Measurements from ENCODE around the gene SLC10A7. TPM values are rescaled to one million over a fixed set of nuclear protein-coding genes. Genes with fewer than 3 reads are reported as not detected.

Gene SLC10A7
- total RNA-seq, 1 experiment from 2014 or later, result 37.1 TPM

DNA sequence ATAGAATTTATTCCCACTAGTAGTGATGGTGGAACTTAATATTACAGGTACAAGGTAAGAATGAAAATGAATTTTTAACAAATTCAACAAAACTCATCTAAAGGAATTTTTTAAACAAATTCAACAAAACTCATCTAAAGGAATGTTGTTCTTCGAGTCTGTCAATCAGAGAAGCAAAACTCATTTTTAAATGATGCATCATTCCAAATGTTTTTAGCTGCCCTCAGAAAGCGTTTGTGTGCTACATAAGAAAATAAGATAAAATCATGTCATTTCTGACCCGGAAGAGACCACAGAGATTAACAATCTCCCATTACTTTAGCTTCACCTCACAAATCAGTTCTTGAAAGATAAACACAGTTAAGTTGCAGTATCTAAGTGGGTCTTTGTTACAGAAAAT is 178.0 kb downstream of the SLC10A7 start:
- DNase-seq (ENCODE audit: low spot score), result no peak
- Histone ChIP-seq H3K36me3 (ENCODE audit: insufficient read depth, low read length, poor library complexity, severe bottlenecking) (no peaks in the 10 kb centered on the region), H3K9me3 (ENCODE audit: low read depth, low read length, poor library complexity, severe bottlenecking) (no peaks in the 10 kb centered on the region), H3K4me3 (ENCODE audit: low read depth, low read length, poor library complexity, severe bottlenecking) (no peak overlapping the region), H3K27ac (ENCODE audit: low read depth, low read length, poor library complexity, severe bottlenecking) (peak overlapping the region; percentile 71), H3K4me1 (ENCODE audit: insufficient read depth, low read length, poor library complexity, severe bottlenecking) (peaks cover 83% of the 10 kb centered on the region), H3K27me3 (replicated peaks; ENCODE audit: insufficient read depth, low read depth, low read length, poor library complexity) (no peaks in the 10 kb centered on the region)
- CTCF ChIA-PET, result no interaction called here
- TF ChIP-seq, protein P1, sequence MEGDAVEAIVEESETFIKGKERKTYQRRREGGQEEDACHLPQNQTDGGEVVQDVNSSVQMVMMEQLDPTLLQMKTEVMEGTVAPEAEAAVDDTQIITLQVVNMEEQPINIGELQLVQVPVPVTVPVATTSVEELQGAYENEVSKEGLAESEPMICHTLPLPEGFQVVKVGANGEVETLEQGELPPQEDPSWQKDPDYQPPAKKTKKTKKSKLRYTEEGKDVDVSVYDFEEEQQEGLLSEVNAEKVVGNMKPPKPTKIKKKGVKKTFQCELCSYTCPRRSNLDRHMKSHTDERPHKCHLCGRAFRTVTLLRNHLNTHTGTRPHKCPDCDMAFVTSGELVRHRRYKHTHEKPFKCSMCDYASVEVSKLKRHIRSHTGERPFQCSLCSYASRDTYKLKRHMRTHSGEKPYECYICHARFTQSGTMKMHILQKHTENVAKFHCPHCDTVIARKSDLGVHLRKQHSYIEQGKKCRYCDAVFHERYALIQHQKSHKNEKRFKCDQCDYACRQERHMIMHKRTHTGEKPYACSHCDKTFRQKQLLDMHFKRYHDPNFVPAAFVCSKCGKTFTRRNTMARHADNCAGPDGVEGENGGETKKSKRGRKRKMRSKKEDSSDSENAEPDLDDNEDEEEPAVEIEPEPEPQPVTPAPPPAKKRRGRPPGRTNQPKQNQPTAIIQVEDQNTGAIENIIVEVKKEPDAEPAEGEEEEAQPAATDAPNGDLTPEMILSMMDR (conservative IDR thresholded peaks at IDR 0.05; ENCODE audit: low read depth, low read length), result no peak
- TF ChIP-seq EZH2 (IDR thresholded peaks at IDR 0.05; ENCODE audit: borderline replicate concordance, low read depth, low read length, poor library complexity, severe bottlenecking), result no peak
- POLR2A ChIA-PET (ENCODE audit: low non-redundant PET), result no interaction called here
- BruUV-seq (replicated peaks), result no TSS peak
- intact Hi-C loops (cut with micrococcal nuclease; ENCODE audit: unreplicated experiment), result loop anchor here (2.0 to 10.0 kb wide), 5 partner anchors 181 to 754 kb away; partner anchors contain the start of gene SLC10A7

DNA sequence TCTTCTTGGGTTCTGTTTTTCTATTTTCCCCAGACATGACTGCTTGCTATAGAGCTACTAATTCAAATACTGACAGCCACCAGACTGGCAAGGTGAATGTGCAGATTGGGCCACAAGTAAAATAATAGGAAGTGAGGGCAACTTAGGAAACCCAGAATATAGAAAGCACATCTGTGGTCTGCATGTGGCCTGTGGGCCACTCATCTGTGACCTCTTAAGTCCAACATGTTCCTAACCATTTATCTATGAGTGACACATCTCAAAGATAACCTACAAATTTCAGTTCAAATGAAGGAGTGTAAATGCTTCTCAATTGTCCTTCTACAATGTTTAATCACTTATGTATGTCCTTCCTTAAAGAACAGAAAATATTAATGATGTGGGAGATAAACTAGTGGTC is 178.5 kb downstream of the SLC10A7 start:
- no peaks in the 10 kb centered on the region for H3K36me3 ChIP-seq (ENCODE audit: insufficient read depth, low read length, poor library complexity, severe bottlenecking)
- H3K27me3 ChIP-seq (replicated peaks; ENCODE audit: insufficient read depth, low read depth, low read length, poor library complexity), result no peaks in the 10 kb centered on the region
- H3K4me3 ChIP-seq (ENCODE audit: low read depth, low read length, poor library complexity, severe bottlenecking), result no peak overlapping the region
- peaks cover 83% of the 10 kb centered on the region for H3K4me1 ChIP-seq (ENCODE audit: insufficient read depth, low read length, poor library complexity, severe bottlenecking)
- no TSS peak for BruUV-seq (replicated peaks)
- DNase-seq (ENCODE audit: low spot score), result peak; percentile 48
- POLR2A ChIA-PET (ENCODE audit: low non-redundant PET), result no interaction called here
- intact Hi-C loops (cut with micrococcal nuclease; ENCODE audit: unreplicated experiment), result loop anchor here (2.0 to 10.0 kb wide), 5 partner anchors 182 to 754 kb away; partner anchors contain the start of gene SLC10A7
- TF ChIP-seq EZH2 (IDR thresholded peaks at IDR 0.05; ENCODE audit: borderline replicate concordance, low read depth, low read length, poor library complexity, severe bottlenecking), result no peak
- TF ChIP-seq, protein P1 (conservative IDR thresholded peaks at IDR 0.05; ENCODE audit: low read depth, low read length), result no peak
- no peaks in the 10 kb centered on the region for H3K9me3 ChIP-seq (ENCODE audit: low read depth, low read length, poor library complexity, severe bottlenecking)
- CTCF ChIA-PET, result interaction anchor here (0.5 to 2.9 kb wide), 3 partner anchors 243 to 754 kb away, joined by 3 to 8 read pairs (median 7); no protein-coding TSS in a partner anchor
- H3K27ac ChIP-seq (ENCODE audit: low read depth, low read length, poor library complexity, severe bottlenecking), result peak overlapping the region; percentile 71

DNA sequence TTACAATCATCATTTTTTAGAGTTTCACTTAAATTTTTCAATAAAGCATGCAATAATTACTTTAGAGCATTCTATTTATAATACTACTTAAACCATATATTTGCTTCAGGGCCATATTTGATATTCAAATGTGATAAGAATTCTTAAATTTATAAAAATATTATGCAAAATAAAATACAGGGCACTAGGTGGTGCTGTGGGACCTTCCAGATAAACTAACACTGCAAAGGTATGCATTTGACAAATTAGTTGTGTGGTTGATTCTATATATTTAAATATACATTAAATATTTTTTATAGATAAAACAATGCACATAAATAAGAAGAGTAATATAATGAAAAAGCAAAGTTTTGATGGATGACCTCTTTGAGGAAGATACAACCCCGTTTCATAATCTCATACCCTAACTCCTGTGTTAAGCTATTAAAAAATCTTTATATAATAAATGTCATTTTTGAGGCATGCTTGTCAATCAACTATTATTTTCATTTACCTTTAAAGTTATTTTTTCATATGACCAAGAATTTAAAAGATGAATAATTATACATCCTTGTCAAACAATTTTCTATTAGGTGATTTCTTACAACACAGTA is 179.0 kb downstream of the SLC10A7 start:
- ChIA-PET CTCF (interaction anchor here (0.5 to 2.9 kb wide), 4 partner anchors 149 to 754 kb away, joined by 3 to 8 read pairs (median 6); no protein-coding TSS in a partner anchor), POLR2A (ENCODE audit: low non-redundant PET) (no interaction called here)
- H3K27ac ChIP-seq (ENCODE audit: low read depth, low read length, poor library complexity, severe bottlenecking), result peak overlapping the region; percentile 76
- intact Hi-C loops (cut with micrococcal nuclease; ENCODE audit: unreplicated experiment), result loop anchor here (1.0 to 10.0 kb wide), 6 partner anchors 149 to 755 kb away; partner anchors contain the start of gene SLC10A7
- DNase-seq (ENCODE audit: low spot score), result peak; percentile 77
- H3K36me3 ChIP-seq (ENCODE audit: insufficient read depth, low read length, poor library complexity, severe bottlenecking), result no peaks in the 10 kb centered on the region
- H3K9me3 ChIP-seq (ENCODE audit: low read depth, low read length, poor library complexity, severe bottlenecking), result no peaks in the 10 kb centered on the region
- TF ChIP-seq EZH2 (IDR thresholded peaks at IDR 0.05; ENCODE audit: borderline replicate concordance, low read depth, low read length, poor library complexity, severe bottlenecking), result no peak
- TF ChIP-seq, protein P1 (conservative IDR thresholded peaks at IDR 0.05; ENCODE audit: low read depth, low read length), result peak; percentile 64
- no peaks in the 10 kb centered on the region for H3K27me3 ChIP-seq (replicated peaks; ENCODE audit: insufficient read depth, low read depth, low read length, poor library complexity)
- BruUV-seq (replicated peaks), result no TSS peak
- H3K4me3 ChIP-seq (ENCODE audit: low read depth, low read length, poor library complexity, severe bottlenecking), result no peak overlapping the region
- peaks cover 82% of the 10 kb centered on the region for H3K4me1 ChIP-seq (ENCODE audit: insufficient read depth, low read length, poor library complexity, severe bottlenecking)
